ENCODE results near the gene IL31. TPM values are rescaled to one million over a fixed set of nuclear protein-coding genes. Genes with fewer than 3 reads are reported as not detected.

Gene IL31
- total and polyA plus RNA-seq, 2 donors (not counting 3 experiments of a cell fraction or from before 2014, with no cell fraction given), result not detected

- TF ChIP-seq EZH2 (IDR thresholded peaks at IDR 0.05; ENCODE audit: borderline replicate concordance, low read depth, low read length, severe bottlenecking) (no peak), GATA2 (IDR thresholded peaks at IDR 0.05; ENCODE audit: insufficient read depth, insufficient read length, low read depth, low read length) (no peak), FOS (IDR thresholded peaks at IDR 0.05; ENCODE audit: borderline replicate concordance, insufficient read depth, low read length) (no peak)
- TF ChIP-seq, protein P1, sequence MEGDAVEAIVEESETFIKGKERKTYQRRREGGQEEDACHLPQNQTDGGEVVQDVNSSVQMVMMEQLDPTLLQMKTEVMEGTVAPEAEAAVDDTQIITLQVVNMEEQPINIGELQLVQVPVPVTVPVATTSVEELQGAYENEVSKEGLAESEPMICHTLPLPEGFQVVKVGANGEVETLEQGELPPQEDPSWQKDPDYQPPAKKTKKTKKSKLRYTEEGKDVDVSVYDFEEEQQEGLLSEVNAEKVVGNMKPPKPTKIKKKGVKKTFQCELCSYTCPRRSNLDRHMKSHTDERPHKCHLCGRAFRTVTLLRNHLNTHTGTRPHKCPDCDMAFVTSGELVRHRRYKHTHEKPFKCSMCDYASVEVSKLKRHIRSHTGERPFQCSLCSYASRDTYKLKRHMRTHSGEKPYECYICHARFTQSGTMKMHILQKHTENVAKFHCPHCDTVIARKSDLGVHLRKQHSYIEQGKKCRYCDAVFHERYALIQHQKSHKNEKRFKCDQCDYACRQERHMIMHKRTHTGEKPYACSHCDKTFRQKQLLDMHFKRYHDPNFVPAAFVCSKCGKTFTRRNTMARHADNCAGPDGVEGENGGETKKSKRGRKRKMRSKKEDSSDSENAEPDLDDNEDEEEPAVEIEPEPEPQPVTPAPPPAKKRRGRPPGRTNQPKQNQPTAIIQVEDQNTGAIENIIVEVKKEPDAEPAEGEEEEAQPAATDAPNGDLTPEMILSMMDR (IDR thresholded peaks at IDR 0.05; ENCODE audit: extremely low read depth in 1 of 2, insufficient read depth in 1 of 2, low read depth in 1 of 2, low read length in 2 of 2), result peak in 1 of 2 donors; percentile 31
- dilution Hi-C loops (cut with MboI; ENCODE audit: extremely low pct_ligation_motif_present, low sequenced_read_pairs) (no loop called here), intact Hi-C loops (cut with micrococcal nuclease) (no loop called here)
- DNase-seq (ENCODE audit: low read depth, low spot score), result peak; percentile 36
- no peaks in the 10 kb centered on the region for H3K9me3 ChIP-seq (replicated peaks; ENCODE audit: control insufficient read depth, insufficient read depth, low read length)
- ChIA-PET CTCF (interaction anchor here (1.5 to 1.7 kb wide), 2 partner anchors 57 to 79 kb away, joined by 8 to 31 read pairs; no protein-coding TSS in a partner anchor), POLR2A (no interaction called here)
- BruUV-seq (replicated peaks), result TSS peak; percentile 73
- H3K4me3 ChIP-seq (replicated peaks in 1 of 3; ENCODE audit: insufficient read depth in 1 of 3, low read depth in 1 of 3, low read length in 3 of 3), result no peak overlapping the region
- peaks cover 4 to 43% of the 10 kb centered on the region in 2 experiments for H3K36me3 ChIP-seq (ENCODE audit: control insufficient read depth in 2 of 2, extremely low read depth in 1 of 2, insufficient read depth in 2 of 2, low read length in 2 of 2)
- no peak overlapping the region for H3K9ac ChIP-seq (replicated peaks; ENCODE audit: extremely low read depth, insufficient read depth, low read length)
- no peak overlapping the region for H3K4me2 ChIP-seq (ENCODE audit: insufficient read depth, low read length)
- no peak overlapping the region for H2AFZ ChIP-seq (ENCODE audit: low read depth, low read length)
- H4K20me1 ChIP-seq (replicated peaks; ENCODE audit: control insufficient read depth, extremely low read depth, insufficient read depth, low read length), result no peaks in the 10 kb centered on the region
- no peaks in the 10 kb centered on the region for H3K4me1 ChIP-seq (ENCODE audit: control insufficient read depth, extremely low read depth, insufficient read depth, low read length)
- no peaks in the 10 kb centered on the region for H3K27me3 ChIP-seq (ENCODE audit: control insufficient read depth in 2 of 2, insufficient read depth in 2 of 2, low read length in 2 of 2)
- no peak overlapping the region for H3K27ac ChIP-seq (ENCODE audit: insufficient read depth, low read depth, low read length)
- no peaks in the 10 kb centered on the region for H3K9me1 ChIP-seq (replicated peaks; ENCODE audit: control insufficient read depth, extremely low read depth, insufficient read depth, low read length)
- H3K79me2 ChIP-seq (ENCODE audit: control insufficient read depth, insufficient read depth, low read length), result no peaks in the 10 kb centered on the region
- FAIRE-seq, result no peak
Measured at GRCh38 chr12:122133192-122133950, 40.6 kb downstream of the IL31 start.

All from endothelial cell of umbilical vein (primary cell).